Neural cell (in vitro differentiated cells): ENCODE measurements around the gene CLEC16A. TPM values are rescaled to one million over a fixed set of nuclear protein-coding genes. Genes with fewer than 3 reads are reported as not detected.

Experiments
- H2AFZ ChIP-seq: fragments of 200-600, 300-800 bp; sonication (generic), shearing (Covaris generic); 2 replicates; pipeline ENCODE4 v1.6.0; 2014; ENCODE audit warnings: low read depth, mild to moderate bottlenecking, antibody characterized with exemption, low read length, moderate library complexity
- H3F3A ChIP-seq: fragments of 200-600 bp; shearing (Covaris generic); 2 replicates; pipeline ENCODE4 v1.6.1; 2016; ENCODE audit warnings: mild to moderate bottlenecking, moderate library complexity, mixed read lengths, antibody characterized with exemption, low read length; ENCODE audit not compliant: insufficient read depth, poor library complexity, severe bottlenecking
- H3K27ac ChIP-seq: fragments of 200-600, 300-800 bp; sonication (generic), shearing (Covaris generic); 2 replicates; pipeline ENCODE4 v1.5.1; 2014; ENCODE audit warnings: mild to moderate bottlenecking, low read length, moderate library complexity
- H3K27me3 ChIP-seq: fragments of 300-800, 200-600 bp; sonication (generic), shearing (Covaris generic); 2 replicates; pipeline ENCODE4 v1.6.0; 2014; ENCODE audit warnings: mild to moderate bottlenecking, low read depth, low read length, moderate library complexity; ENCODE audit not compliant: insufficient read depth
- H3K36me3 ChIP-seq: fragments of 300-800, 200-600 bp; sonication (generic), shearing (Covaris generic); 2 replicates; pipeline ENCODE4 v1.5.1; 2014; ENCODE audit warnings: mild to moderate bottlenecking, antibody characterized with exemption, low read length, moderate library complexity; ENCODE audit not compliant: insufficient read depth
- H3K4me2 ChIP-seq: fragments of 300-800, 200-600 bp; sonication (generic), shearing (Covaris generic); 2 replicates; pipeline ENCODE4 v1.6.0; 2014; ENCODE audit warnings: mild to moderate bottlenecking, low read length
- H3K4me3 ChIP-seq: fragments of 300-800, 200-600 bp; sonication (generic), shearing (Covaris generic); 2 replicates; pipeline ENCODE4 v1.5.1; 2014; ENCODE audit warnings: mild to moderate bottlenecking, low read length, moderate library complexity
- H3K79me2 ChIP-seq: fragments of 200-600 bp; shearing (Covaris generic); replicated peaks from 2 replicates; pipeline ENCODE4 v1.6.0; 2014; ENCODE audit warnings: mild to moderate bottlenecking, low read length, moderate library complexity; ENCODE audit not compliant: insufficient read depth
- H3K9ac ChIP-seq: fragments of 300-800, 200-600 bp; sonication (generic), shearing (Covaris generic); 2 replicates; pipeline ENCODE4 v1.6.1; 2016; ENCODE audit warnings: mild to moderate bottlenecking, low read length, mixed read lengths
- H3K9me2 ChIP-seq: fragments of 200-600 bp; shearing (Covaris generic); 2 replicates; pipeline ENCODE4 v1.6.1; 2016; ENCODE audit warnings: mild to moderate bottlenecking, low read length, mixed read lengths; ENCODE audit not compliant: insufficient read depth
- H3K9me3 ChIP-seq: fragments of 200-600, 300-800 bp; sonication (generic), shearing (Covaris generic); 2 replicates; pipeline ENCODE4 v1.6.1; 2016; ENCODE audit warnings: mild to moderate bottlenecking, mixed run types, low read length, moderate library complexity, mixed read lengths
- H4K20me1 ChIP-seq: fragments of 200-600 bp; shearing (Covaris generic); 2 replicates; pipeline ENCODE4 v1.6.1; 2016; ENCODE audit warnings: mild to moderate bottlenecking, mixed run types; ENCODE audit not compliant: insufficient read depth
- CTCF ChIP-seq: fragments of 450-650 bp; IDR thresholded peaks from 2 replicates; pipeline ENCODE4 v1.5.1; 2014; ENCODE audit warnings: antibody characterized with exemption, mild to moderate bottlenecking, moderate library complexity; ENCODE audit not compliant: poor library complexity, severe bottlenecking
- EP300 ChIP-seq: fragments of 450-650 bp; conservative IDR thresholded peaks from 2 replicates; pipeline ENCODE4 v1.6.1; 2014; ENCODE audit warnings: antibody characterized with exemption, mild to moderate bottlenecking, moderate library complexity; ENCODE audit not compliant: poor library complexity, severe bottlenecking
- POLR2AphosphoS5 ChIP-seq: IDR thresholded peaks from 2 replicates; pipeline ENCODE4 v1.6.1; 2012
- RAD21 ChIP-seq: fragments of 450-650 bp; conservative IDR thresholded peaks from 2 replicates; pipeline ENCODE4 v1.6.1; 2014; ENCODE audit warnings: antibody characterized with exemption, mild to moderate bottlenecking, moderate library complexity
- REST ChIP-seq: IDR thresholded peaks from 2 replicates; pipeline ENCODE4 v1.6.1; 2012; ENCODE audit warnings: borderline replicate concordance
- polyA plus RNA-seq: library from polyadenylated mRNA; depleted of rRNA; stranded (reverse); fragments of >200 nt; gene quantifications from 2 replicates; pipeline ENCODE4 v1.2.3, GENCODE V29; 2014

CLEC16A gene
- polyA plus RNA-seq, 1 donor from 2014 or later = 11.1 TPM

- TF ChIP-seq RAD21 (no peak), CTCF (no peak), REST (no peak)
- Histone ChIP-seq H3K79me2 (no peaks in the 10 kb centered on the region), H3K4me3 (no peak overlapping the region), H3F3A (no peaks in the 10 kb centered on the region), H4K20me1 (no peaks in the 10 kb centered on the region), H3K9me2 (no peaks in the 10 kb centered on the region), H3K9ac (no peak overlapping the region), H3K27ac (no peak overlapping the region), H3K36me3 (no peaks in the 10 kb centered on the region), H2AFZ (no peak overlapping the region), H3K4me2 (no peak overlapping the region), H3K27me3 (no peaks in the 10 kb centered on the region), H3K9me3 (no peaks in the 10 kb centered on the region)
Observed at GRCh38 chr16:11149011-11149616, 204.8 kb downstream of the CLEC16A start.

GRCh38 chr16:11150190-11150589, 205.8 kb downstream of the CLEC16A start:
- H3F3A ChIP-seq = no peaks in the 10 kb centered on the region
- H3K9me3 ChIP-seq = no peaks in the 10 kb centered on the region
- H2AFZ ChIP-seq = no peak overlapping the region
- no peaks in the 10 kb centered on the region for H4K20me1 ChIP-seq
- no peaks in the 10 kb centered on the region for H3K9me2 ChIP-seq
- no peak overlapping the region for H3K27ac ChIP-seq
- no peaks in the 10 kb centered on the region for H3K79me2 ChIP-seq
- no peaks in the 10 kb centered on the region for H3K36me3 ChIP-seq
- no peak for TF ChIP-seq EP300
- TF ChIP-seq POLR2AphosphoS5 = no peak
- TF ChIP-seq REST = no peak
- no peak for TF ChIP-seq CTCF
- H3K27me3 ChIP-seq = no peaks in the 10 kb centered on the region
- no peak overlapping the region for H3K4me2 ChIP-seq
- no peak overlapping the region for H3K9ac ChIP-seq
- no peak overlapping the region for H3K4me3 ChIP-seq
